Cardiac fibroblast (primary cell): ENCODE results near the gene KLK15.

ENCODE experiments used
- DNase-seq, 2 donors: peaks; one replicate each; pipeline versions ENCODE4 v3.0.0 to v3.0.0-alpha.2; 2010; ENCODE audit warnings: low read depth in 2 of 2
- H3K4me3 ChIP-seq, 2 donors: replicated peaks in 1 of 2; 1 replicate in 1 of 2; 2 replicates in 1 of 2; pipeline ENCODE4 v1.5.1; 2011; ENCODE audit warnings: low read depth in 2 of 2, low read length in 2 of 2, mild to moderate bottlenecking in 2 of 2, moderate library complexity in 1 of 2
- TF ChIP-seq, protein P1 (sequence below): IDR thresholded peaks from one replicate; pipeline ENCODE4 v1.5.1; 2011; ENCODE audit warnings: low read depth, mild to moderate bottlenecking, low read length, inconsistent platforms

KLK15 gene

DNA sequence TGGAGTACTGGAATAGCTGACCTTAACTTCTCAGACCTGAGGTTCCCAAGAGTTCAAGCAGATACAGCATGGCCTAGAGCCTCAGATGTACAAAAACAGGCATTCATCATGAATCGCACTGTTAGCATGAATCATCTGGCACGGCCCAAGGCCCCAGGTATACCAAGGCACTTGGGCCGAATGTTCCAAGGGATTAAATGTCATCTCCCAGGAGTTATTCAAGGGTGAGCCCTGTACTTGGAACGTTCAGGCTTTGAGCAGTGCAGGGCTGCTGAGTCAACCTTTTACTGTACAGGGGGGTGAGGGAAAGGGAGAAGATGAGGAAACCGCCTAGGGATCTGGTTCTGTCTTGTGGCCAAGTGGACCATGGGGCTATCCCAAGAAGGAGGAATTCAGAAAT lies 27.6 kb upstream of the KLK15 start:
- H3K4me3 ChIP-seq: no peak overlapping the region
- no peak for DNase-seq
- TF ChIP-seq, protein P1, sequence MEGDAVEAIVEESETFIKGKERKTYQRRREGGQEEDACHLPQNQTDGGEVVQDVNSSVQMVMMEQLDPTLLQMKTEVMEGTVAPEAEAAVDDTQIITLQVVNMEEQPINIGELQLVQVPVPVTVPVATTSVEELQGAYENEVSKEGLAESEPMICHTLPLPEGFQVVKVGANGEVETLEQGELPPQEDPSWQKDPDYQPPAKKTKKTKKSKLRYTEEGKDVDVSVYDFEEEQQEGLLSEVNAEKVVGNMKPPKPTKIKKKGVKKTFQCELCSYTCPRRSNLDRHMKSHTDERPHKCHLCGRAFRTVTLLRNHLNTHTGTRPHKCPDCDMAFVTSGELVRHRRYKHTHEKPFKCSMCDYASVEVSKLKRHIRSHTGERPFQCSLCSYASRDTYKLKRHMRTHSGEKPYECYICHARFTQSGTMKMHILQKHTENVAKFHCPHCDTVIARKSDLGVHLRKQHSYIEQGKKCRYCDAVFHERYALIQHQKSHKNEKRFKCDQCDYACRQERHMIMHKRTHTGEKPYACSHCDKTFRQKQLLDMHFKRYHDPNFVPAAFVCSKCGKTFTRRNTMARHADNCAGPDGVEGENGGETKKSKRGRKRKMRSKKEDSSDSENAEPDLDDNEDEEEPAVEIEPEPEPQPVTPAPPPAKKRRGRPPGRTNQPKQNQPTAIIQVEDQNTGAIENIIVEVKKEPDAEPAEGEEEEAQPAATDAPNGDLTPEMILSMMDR: no peak

DNA sequence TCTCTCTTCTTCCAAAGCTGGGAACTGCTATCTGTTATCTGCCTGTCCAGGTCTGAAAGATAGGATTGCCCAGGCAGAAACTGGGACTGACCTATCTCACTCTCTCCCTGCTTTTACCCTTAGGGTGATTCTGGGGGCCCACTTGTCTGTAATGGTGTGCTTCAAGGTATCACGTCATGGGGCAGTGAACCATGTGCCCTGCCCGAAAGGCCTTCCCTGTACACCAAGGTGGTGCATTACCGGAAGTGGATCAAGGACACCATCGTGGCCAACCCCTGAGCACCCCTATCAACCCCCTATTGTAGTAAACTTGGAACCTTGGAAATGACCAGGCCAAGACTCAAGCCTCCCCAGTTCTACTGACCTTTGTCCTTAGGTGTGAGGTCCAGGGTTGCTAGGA lies 26.5 kb upstream of the KLK15 start:
- no peak overlapping the region for H3K4me3 ChIP-seq
- TF ChIP-seq, protein P1: no peak
- no peak for DNase-seq

DNA sequence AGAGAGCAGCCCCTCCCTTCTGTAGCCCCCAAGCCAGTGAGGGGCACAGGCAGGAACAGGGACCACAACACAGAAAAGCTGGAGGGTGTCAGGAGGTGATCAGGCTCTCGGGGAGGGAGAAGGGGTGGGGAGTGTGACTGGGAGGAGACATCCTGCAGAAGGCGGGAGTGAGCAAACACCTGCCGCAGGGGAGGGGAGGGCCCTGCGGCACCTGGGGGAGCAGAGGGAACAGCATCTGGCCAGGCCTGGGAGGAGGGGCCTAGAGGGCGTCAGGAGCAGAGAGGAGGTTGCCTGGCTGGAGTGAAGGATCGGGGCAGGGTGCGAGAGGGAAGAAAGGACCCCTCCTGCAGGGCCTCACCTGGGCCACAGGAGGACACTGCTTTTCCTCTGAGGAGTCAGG lies 25.5 kb upstream of the KLK15 start:
- no peak for DNase-seq
- TF ChIP-seq, protein P1: no peak
- H3K4me3 ChIP-seq: no peak overlapping the region

DNA sequence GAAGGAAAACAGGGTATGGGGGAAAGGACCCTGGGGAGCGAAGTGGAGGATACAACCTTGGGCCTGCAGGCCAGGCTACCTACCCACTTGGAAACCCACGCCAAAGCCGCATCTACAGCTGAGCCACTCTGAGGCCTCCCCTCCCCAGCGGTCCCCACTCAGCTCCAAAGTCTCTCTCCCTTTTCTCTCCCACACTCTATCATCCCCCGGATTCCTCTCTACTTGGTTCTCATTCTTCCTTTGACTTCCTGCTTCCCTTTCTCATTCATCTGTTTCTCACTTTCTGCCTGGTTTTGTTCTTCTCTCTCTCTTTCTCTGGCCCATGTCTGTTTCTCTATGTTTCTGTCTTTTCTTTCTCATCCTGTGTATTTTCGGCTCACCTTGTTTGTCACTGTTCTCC lies 24.0 kb upstream of the KLK15 start:
- DNase-seq: no peak
- TF ChIP-seq, protein P1: no peak
- H3K4me3 ChIP-seq: no peak overlapping the region

GRCh38 chr19:50854636-50855410 lies 21.4 kb upstream of the KLK15 start, which contains the start of gene KLK3:
Gene KLK3 (plus strand): TSS chr19:50854915. CDS start chr19:50854956, 41 bp downstream.
- TF ChIP-seq, protein P1: no peak
- no peak within 1 kb of the TSS for H3K4me3 ChIP-seq
- no peak for DNase-seq

- TF ChIP-seq, protein P1: no peak
- no peak for DNase-seq
- no peak overlapping the region for H3K4me3 ChIP-seq
These were observed 18.2 kb upstream of the KLK15 start for GRCh38 chr19:50851620-50852019.

DNA sequence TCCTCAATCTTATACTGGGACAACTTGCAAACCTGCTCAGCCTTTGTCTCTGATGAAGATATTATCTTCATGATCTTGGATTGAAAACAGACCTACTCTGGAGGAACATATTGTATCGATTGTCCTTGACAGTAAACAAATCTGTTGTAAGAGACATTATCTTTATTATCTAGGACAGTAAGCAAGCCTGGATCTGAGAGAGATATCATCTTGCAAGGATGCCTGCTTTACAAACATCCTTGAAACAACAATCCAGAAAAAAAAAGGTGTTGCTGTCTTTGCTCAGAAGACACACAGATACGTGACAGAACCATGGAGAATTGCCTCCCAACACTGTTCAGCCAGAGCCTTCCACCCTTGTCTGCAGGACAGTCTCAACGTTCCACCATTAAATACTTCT lies 17.4 kb upstream of the KLK15 start:
- H3K4me3 ChIP-seq: no peak overlapping the region
- TF ChIP-seq, protein P1: no peak
- DNase-seq: no peak
